ENCODE measurements around the gene ARHGEF4. TPM values are rescaled to one million over a fixed set of nuclear protein-coding genes. Genes with fewer than 3 reads are reported as not detected.
"Not testable (repeated sequence)": the region's sequence is repeated elsewhere in the genome, so short reads cannot be mapped to it uniquely, and the experiment has no call there.

The ARHGEF4 gene
- total RNA-seq, 1 experiment from 2014 or later = 26.6 TPM

GRCh38 chr2:130899306-130899705, 62.6 kb downstream of the ARHGEF4 start:
- ChIA-PET POLR2A (no interaction called here), CTCF (no interaction called here), RAD21 (ENCODE audit: low non-redundant PET in 1 of 2, low total read pairs in 2 of 2, uncharacterized antibody in 2 of 2, unreplicated experiment in 2 of 2) (no interaction called here)
- no peaks in the 10 kb centered on the region; the same call in 1 of the 2 replicates for H3K79me2 ChIP-seq (ENCODE audit: insufficient read depth, low read length)
- no peaks in the 10 kb centered on the region for H3K9me2 ChIP-seq (ENCODE audit: insufficient read depth)
- H3K4me2 ChIP-seq (ENCODE audit: low read length) = no peak overlapping the region
- no peaks in the 10 kb centered on the region for H3K36me3 ChIP-seq (ENCODE audit: control insufficient read depth in 1 of 2, insufficient read depth in 2 of 2, low read length in 2 of 2)
- H3K9me3 ChIP-seq (ENCODE audit: control insufficient read depth in 1 of 2, insufficient read depth in 1 of 2, low read depth in 1 of 2, low read length in 2 of 2) = no peaks in the 10 kb centered on the region
- H3K4me3 ChIP-seq (replicated peaks in 1 of 2; ENCODE audit: low read depth in 1 of 2, low read length in 2 of 2) = no peak overlapping the region
- peaks cover 0 to 1% of the 10 kb centered on the region in 2 experiments; a peak in 1 of 4 replicates for H3K4me1 ChIP-seq (ENCODE audit: control insufficient read depth in 1 of 2, insufficient read depth in 2 of 2, low read length in 2 of 2)
- no peak overlapping the region for H2AFZ ChIP-seq (ENCODE audit: low read depth, low read length, poor library complexity, severe bottlenecking)
- H3K27ac ChIP-seq (ENCODE audit: low read depth, low read length) = no peak overlapping the region
- no TSS peak for BruUV-seq (replicated peaks)
- H3K9ac ChIP-seq (ENCODE audit: low read length) = no peak overlapping the region
- intact Hi-C loops (cut with micrococcal nuclease) = no loop called here
- TF ChIP-seq CEBPB (IDR thresholded peaks at IDR 0.05; ENCODE audit: low read depth) = no peak
- TF ChIP-seq ZNF274 (IDR thresholded peaks at IDR 0.05; ENCODE audit: low read depth, low read length) = no peak
- TF ChIP-seq TCF7L2 (IDR thresholded peaks at IDR 0.05; ENCODE audit: borderline replicate concordance, extremely low read depth, insufficient read depth, insufficient read length) = no peak
- no peaks in the 10 kb centered on the region for H3K27me3 ChIP-seq (ENCODE audit: insufficient read depth, low read length)
- DNase-seq (ENCODE audit: low read depth, low spot score) = no peak
- no peaks in the 10 kb centered on the region for H4K20me1 ChIP-seq (ENCODE audit: insufficient read depth)
- ATAC-seq = no peak

GRCh38 chr2:130901061-130901460, 64.3 kb downstream of the ARHGEF4 start:
- Histone ChIP-seq H3K27me3 (ENCODE audit: insufficient read depth, low read length) (no peaks in the 10 kb centered on the region), H3K9ac (ENCODE audit: low read length) (no peak overlapping the region), H3K27ac (ENCODE audit: low read depth, low read length) (no peak overlapping the region), H3K4me1 (ENCODE audit: control insufficient read depth in 1 of 2, insufficient read depth in 2 of 2, low read length in 2 of 2) (no peaks in the 10 kb centered on the region; a peak in 1 of 4 replicates), H3K9me2 (ENCODE audit: insufficient read depth) (no peaks in the 10 kb centered on the region), H3K79me2 (ENCODE audit: insufficient read depth, low read length) (no peaks in the 10 kb centered on the region; the same call in 1 of the 2 replicates), H2AFZ (ENCODE audit: low read depth, low read length, poor library complexity, severe bottlenecking) (no peak overlapping the region), H3K9me3 (ENCODE audit: control insufficient read depth in 1 of 2, insufficient read depth in 1 of 2, low read depth in 1 of 2, low read length in 2 of 2) (no peaks in the 10 kb centered on the region), H3K4me3 (replicated peaks in 1 of 2; ENCODE audit: low read depth in 1 of 2, low read length in 2 of 2) (no peak overlapping the region), H3K4me2 (ENCODE audit: low read length) (no peak overlapping the region), H3K36me3 (ENCODE audit: control insufficient read depth in 1 of 2, insufficient read depth in 2 of 2, low read length in 2 of 2) (no peaks in the 10 kb centered on the region), H4K20me1 (ENCODE audit: insufficient read depth) (0 out of 2 replicates have a peak, but pooled peaks cover 1% of the 10 kb centered on the region)
- no peak for TF ChIP-seq ZFX (IDR thresholded peaks at IDR 0.05)
- TF ChIP-seq TCF7L2 (IDR thresholded peaks at IDR 0.05; ENCODE audit: borderline replicate concordance, extremely low read depth, insufficient read depth, insufficient read length) = no peak
- no peak for TF ChIP-seq CTCF (IDR thresholded peaks at IDR 0.05 in 2 of 3, conservative IDR thresholded peaks at IDR 0.05 in 1 of 3; ENCODE audit: borderline replicate concordance in 1 of 3, insufficient read depth in 1 of 3, low read depth in 2 of 3, low read length in 2 of 3)
- no peak for TF ChIP-seq ZBTB33 (IDR thresholded peaks at IDR 0.05; ENCODE audit: extremely low read depth, insufficient replicate concordance, low read length)
- TF ChIP-seq SIN3A (IDR thresholded peaks at IDR 0.05; ENCODE audit: low read depth) = no peak
- CTCF ChIA-PET = no interaction called here
- ATAC-seq (no peak), DNase-seq (ENCODE audit: low read depth, low spot score) (no peak)
- POLR2A ChIA-PET = no interaction called here
- RAD21 ChIA-PET (ENCODE audit: low non-redundant PET in 1 of 2, low total read pairs in 2 of 2, uncharacterized antibody in 2 of 2, unreplicated experiment in 2 of 2) = no interaction called here
- intact Hi-C loops (cut with micrococcal nuclease) = no loop called here
- no TSS peak for BruUV-seq (replicated peaks)

GRCh38 chr2:130901626-130902025, 64.9 kb downstream of the ARHGEF4 start:
- H3K36me3 ChIP-seq (ENCODE audit: control insufficient read depth in 1 of 2, insufficient read depth in 2 of 2, low read length in 2 of 2) = not testable (repeated sequence)

More at GRCh38 chr2:130901626-130902025, 64.9 kb downstream of the ARHGEF4 start:
- H3K4me3 ChIP-seq (replicated peaks in 1 of 2; ENCODE audit: low read depth in 1 of 2, low read length in 2 of 2); H4K20me1 ChIP-seq (ENCODE audit: insufficient read depth); RAD21 ChIA-PET (ENCODE audit: low non-redundant PET in 1 of 2, low total read pairs in 2 of 2, uncharacterized antibody in 2 of 2, unreplicated experiment in 2 of 2); H3K9ac ChIP-seq (ENCODE audit: low read length); H2AFZ ChIP-seq (ENCODE audit: low read depth, low read length, poor library complexity, severe bottlenecking); H3K27ac ChIP-seq (ENCODE audit: low read depth, low read length); H3K9me2 ChIP-seq (ENCODE audit: insufficient read depth); H3K4me2 ChIP-seq (ENCODE audit: low read length); H3K4me1 ChIP-seq (ENCODE audit: control insufficient read depth in 1 of 2, insufficient read depth in 2 of 2, low read length in 2 of 2); H3K27me3 ChIP-seq (ENCODE audit: insufficient read depth, low read length); intact Hi-C loops (cut with micrococcal nuclease); POLR2A ChIA-PET; CTCF ChIA-PET; BruUV-seq (replicated peaks); DNase-seq (ENCODE audit: low read depth, low spot score); ATAC-seq; H3K79me2 ChIP-seq (ENCODE audit: insufficient read depth, low read length); H3K9me3 ChIP-seq (ENCODE audit: control insufficient read depth in 1 of 2, insufficient read depth in 1 of 2, low read depth in 1 of 2, low read length in 2 of 2): not testable (repeated sequence)

Data from HCT116 (cell line).